Naive B cell (primary cell): ENCODE measurements around the gene TTC19. TPM values are rescaled to one million over a fixed set of nuclear protein-coding genes. Genes with fewer than 3 reads are reported as not detected.

ENCODE experiments used
- ATAC-seq, 2 donors: fragments of 150-1000 bp; cut with Tn5 transposase; 2 replicates each; pipeline ENCODE4 v1.10.0; 2021; ENCODE audit warnings: low read depth in 2 of 2, mild to moderate bottlenecking in 2 of 2, moderate library complexity in 2 of 2
- DNase-seq: peaks from one replicate; pipeline ENCODE4 v3.0.0; 2022
- H3K27ac Mint-ChIP-seq, 6 donors: one replicate each; pipeline ENCODE4 v1.8.0; 2020 to 2022; ENCODE audit warnings: mild to moderate bottlenecking in 6 of 6, mixed read lengths in 6 of 6, moderate library complexity in 5 of 6, inconsistent platforms in 2 of 6
- H3K27me3 Mint-ChIP-seq, 3 donors: one replicate each; pipeline ENCODE4 v1.8.0; 2021 to 2022; ENCODE audit warnings: mixed read lengths in 3 of 3, mild to moderate bottlenecking in 1 of 3
- H3K36me3 Mint-ChIP-seq, 2 donors: one replicate each; pipeline ENCODE4 v1.8.0; 2020 to 2022; ENCODE audit warnings: mixed read lengths in 2 of 2, inconsistent platforms in 1 of 2, mild to moderate bottlenecking in 1 of 2
- H3K4me1 Mint-ChIP-seq, 3 donors: one replicate each; pipeline ENCODE4 v1.8.0; 2020 to 2022; ENCODE audit warnings: mixed read lengths in 3 of 3, inconsistent platforms in 1 of 3, mild to moderate bottlenecking in 1 of 3, moderate library complexity in 1 of 3
- H3K4me3 Mint-ChIP-seq, 8 donors: one replicate each; pipeline ENCODE4 v1.8.0; 2020 to 2022; ENCODE audit warnings: mild to moderate bottlenecking in 8 of 8, mixed read lengths in 8 of 8, moderate library complexity in 8 of 8, inconsistent platforms in 2 of 8
- H3K9me3 Mint-ChIP-seq, 7 donors: one replicate each; pipeline ENCODE4 v1.8.0; 2020 to 2022; ENCODE audit warnings: mixed read lengths in 7 of 7, mild to moderate bottlenecking in 5 of 7, inconsistent platforms in 2 of 7, moderate library complexity in 1 of 7
- polyA plus RNA-seq, 6 donors: library from polyadenylated mRNA; unstranded; fragments of 300-500 nt; fragmentation: Illumina TruSeq; gene quantifications; one replicate each; pipeline ENCODE4 v1.2.3, GENCODE V29; 2021; ENCODE audit warnings: low read depth in 6 of 6

TTC19 gene
- polyA plus RNA-seq, 6 donors from 2014 or later: 35.1 to 49.5 (median 37.4) TPM

DNA sequence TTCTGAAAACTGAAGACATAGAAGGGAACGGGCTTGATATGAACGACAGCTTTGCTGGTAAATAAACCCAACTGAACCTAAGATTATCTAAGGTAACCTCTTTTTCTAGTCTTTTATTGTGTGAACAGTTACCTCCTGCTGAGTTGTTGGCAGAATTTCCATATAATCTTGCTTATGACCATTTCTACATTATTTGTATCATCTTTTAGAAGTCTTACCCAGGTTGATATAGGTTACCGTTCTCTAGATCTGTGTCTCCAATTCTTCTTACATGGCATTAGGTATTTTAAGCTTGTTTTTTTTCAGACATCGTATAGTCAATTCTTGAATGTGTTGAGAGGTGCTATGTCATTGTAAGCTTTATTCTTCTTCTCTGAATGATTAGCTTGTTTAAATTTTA lies 24.3 kb downstream of the TTC19 start:
- DNase-seq: no peak
- Mint-ChIP-seq H3K9me3 (no peaks in the 10 kb centered on the region), H3K27ac (peak overlapping the region in 1 of 6 donors; percentile 47), H3K36me3 (peaks cover 0 to 12% of the 10 kb centered on the region in 2 donors), H3K27me3 (no peaks in the 10 kb centered on the region), H3K4me3 (no peak overlapping the region), H3K4me1 (peaks cover 0 to 4% (median 2%) of the 10 kb centered on the region in 3 donors)
- ATAC-seq: no peak

DNA sequence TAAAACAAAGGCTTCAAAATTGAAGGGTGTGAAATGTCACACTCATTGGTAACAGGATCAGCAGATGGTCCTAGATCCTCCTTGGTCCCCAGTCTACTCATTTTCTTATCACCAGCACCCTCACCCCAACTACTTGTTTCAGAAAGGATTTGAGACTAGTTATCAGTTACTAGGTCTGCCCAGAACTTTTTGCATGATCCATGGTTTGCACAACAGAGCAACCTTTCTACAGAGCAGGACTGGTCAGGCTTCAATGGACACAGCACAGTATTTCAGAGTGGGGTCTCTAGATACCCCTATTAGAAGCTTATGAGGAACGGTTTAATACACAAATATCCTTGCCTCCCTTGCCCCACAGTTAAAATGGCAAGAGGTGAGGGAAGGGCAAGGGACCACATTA lies 25.6 kb downstream of the TTC19 start:
- Mint-ChIP-seq H3K4me3 (no peak overlapping the region), H3K27ac (no peak overlapping the region), H3K27me3 (no peaks in the 10 kb centered on the region), H3K9me3 (no peaks in the 10 kb centered on the region), H3K4me1 (peaks cover 0 to 4% (median 2%) of the 10 kb centered on the region in 3 donors), H3K36me3 (peaks cover 0 to 19% of the 10 kb centered on the region in 2 donors)
- DNase-seq: no peak
- no peak for ATAC-seq

DNA sequence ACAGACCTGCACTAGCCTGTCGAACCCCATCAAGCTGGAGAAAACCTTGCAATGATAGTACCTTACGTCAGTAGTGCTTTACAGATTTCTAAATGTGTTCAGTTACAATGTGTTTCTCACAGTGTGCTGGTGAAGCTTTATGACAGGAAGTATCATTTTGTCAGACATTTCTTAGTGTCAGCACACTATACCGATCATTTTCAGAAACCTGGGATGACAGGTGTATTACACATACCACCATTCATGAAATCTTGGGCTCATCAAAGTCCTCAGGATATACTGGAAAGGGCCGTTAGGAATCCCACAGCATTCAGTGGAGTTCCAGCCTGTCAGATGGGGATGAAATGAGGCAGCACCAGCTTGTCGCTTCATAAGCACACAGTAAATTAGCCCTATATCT lies 27.3 kb downstream of the TTC19 start:
- H3K4me3 Mint-ChIP-seq: no peak overlapping the region
- H3K27ac Mint-ChIP-seq: peak overlapping the region in 2 of 6 donors; percentile 72 to 87
- DNase-seq: no peak
- peaks cover 0 to 4% (median 0%) of the 10 kb centered on the region in 3 donors for H3K4me1 Mint-ChIP-seq
- H3K27me3 Mint-ChIP-seq: no peaks in the 10 kb centered on the region
- no peaks in the 10 kb centered on the region for H3K9me3 Mint-ChIP-seq
- no peak for ATAC-seq
- peaks cover 3 to 17% of the 10 kb centered on the region in 2 donors for H3K36me3 Mint-ChIP-seq

DNA sequence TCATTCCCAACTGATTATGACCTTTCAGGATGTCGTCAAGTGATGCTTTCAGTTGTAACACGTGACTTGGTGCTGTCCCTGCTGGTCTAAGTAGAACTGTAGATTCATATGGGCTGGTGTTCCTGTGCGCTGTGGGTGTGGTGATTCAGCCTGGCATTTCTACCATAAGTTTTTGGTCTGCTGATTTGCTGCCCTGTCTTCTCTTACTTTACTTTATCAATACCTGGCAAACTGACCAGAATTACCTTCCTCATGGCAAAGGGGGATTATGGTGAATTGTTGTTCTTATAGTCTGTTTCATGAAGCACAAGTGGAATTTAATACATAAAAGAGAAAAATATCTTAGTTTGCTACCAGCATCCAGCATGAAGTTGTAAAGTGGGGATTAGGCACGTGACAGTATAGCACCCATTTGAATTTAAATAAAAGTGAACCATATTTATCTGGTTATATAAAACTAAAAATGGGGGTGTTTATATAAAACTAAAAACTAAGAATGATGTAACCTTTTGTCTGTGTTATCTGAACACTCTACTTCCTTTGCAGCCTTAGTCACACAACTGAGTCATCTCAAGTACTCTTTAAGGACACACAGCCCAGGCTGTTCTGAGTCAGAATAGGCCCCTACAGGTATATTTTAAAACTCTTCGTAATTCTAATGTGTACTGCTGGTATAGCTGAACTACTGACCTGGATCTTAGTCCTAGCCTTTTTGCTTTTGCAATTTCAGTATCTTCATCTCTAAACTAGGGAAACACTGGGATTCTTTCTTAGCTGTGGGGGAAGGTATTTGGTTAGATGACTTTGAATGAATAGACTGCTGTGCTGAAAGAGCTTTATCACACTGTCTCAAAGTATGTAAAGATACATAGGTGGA lies 28.3 kb downstream of the TTC19 start:
- Mint-ChIP-seq H3K27me3 (no peaks in the 10 kb centered on the region), H3K4me1 (peaks cover 0 to 4% (median 0%) of the 10 kb centered on the region in 3 donors), H3K36me3 (peaks cover 11 to 22% of the 10 kb centered on the region in 2 donors), H3K9me3 (no peaks in the 10 kb centered on the region), H3K27ac (peak overlapping the region in 1 of 6 donors; percentile 73), H3K4me3 (no peak overlapping the region)
- ATAC-seq (no peak), DNase-seq (no peak)

DNA sequence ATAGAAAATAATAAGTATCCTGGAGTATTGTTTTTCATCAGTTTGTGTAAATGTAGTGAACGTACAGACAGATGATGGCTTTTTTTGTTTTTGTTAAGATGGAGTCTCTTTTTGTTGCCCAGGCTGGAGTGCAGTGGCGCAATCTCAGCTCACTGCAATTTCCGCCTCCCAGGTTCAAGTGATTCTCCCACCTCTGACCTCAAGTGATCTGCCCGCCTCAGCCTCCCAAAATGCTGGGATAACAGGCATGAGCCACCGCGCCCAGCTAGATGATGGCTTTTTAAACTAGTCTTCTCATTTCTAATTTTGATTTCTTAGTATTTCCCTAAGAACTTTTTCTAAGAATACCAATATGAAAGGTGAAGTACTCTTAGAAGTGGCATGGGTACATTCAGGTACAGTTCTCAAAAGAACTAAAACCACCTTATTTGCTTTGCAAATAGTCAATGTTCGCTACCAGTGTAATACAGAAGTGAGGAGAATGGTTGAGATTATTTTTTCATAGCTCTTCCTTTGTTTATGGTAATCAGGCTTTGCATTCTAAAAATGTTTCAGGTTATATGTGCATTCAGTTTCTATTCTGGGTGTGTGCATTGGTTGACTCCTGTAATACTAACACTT lies 34.2 kb downstream of the TTC19 start:
- Mint-ChIP-seq H3K4me3 (no peak overlapping the region), H3K9me3 (no peaks in the 10 kb centered on the region), H3K36me3 (peaks cover 28 to 37% of the 10 kb centered on the region in 2 donors), H3K27me3 (no peaks in the 10 kb centered on the region), H3K4me1 (no peaks in the 10 kb centered on the region), H3K27ac (peak overlapping the region in 3 of 6 donors; percentile 7 to 71 (median 45))
- DNase-seq: no peak
- no peak for ATAC-seq

DNA sequence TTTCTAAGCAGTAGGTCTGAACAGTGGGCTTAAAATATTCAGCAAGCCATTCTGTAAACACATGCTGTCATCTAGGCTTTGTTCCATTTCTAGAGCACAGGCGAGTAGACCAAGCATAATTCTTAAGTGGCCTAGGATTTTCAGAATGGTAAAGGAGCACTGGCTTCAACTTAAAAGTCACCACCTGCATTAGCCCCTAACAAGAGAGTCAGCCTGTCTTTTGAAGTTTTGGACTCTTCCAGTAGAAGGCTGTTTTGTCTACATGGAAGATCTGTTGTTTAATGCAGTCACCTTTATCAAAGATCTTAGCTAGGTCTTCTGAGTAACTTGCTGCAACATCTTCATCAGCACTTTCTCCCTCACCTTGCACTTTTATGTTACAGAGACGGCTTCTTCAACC lies 36.6 kb downstream of the TTC19 start:
- Mint-ChIP-seq H3K36me3 (peaks cover 28 to 30% of the 10 kb centered on the region in 2 donors), H3K27ac (peak overlapping the region in 3 of 6 donors; percentile 2 to 75 (median 20)), H3K9me3 (no peaks in the 10 kb centered on the region), H3K4me1 (no peaks in the 10 kb centered on the region), H3K27me3 (no peaks in the 10 kb centered on the region), H3K4me3 (no peak overlapping the region)
- DNase-seq: no peak
- ATAC-seq: no peak

DNA sequence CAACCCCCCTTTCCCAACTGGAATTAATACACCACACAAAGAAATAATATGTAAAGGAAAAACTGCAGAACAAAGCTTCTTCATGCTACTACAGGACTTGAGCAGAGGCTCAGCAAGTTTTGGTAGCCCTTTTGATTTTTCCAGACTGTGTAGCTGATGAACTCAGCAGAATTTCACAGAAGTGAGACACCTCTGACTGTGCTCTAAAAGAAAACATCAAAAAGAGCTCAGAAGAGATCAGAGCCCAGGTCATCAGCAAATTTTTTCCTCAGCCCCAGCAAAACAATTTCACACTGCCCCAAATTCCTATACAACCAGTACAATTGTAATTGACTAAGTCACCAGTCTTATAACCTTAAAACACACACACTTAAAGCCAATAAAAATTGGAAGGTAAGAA lies 38.0 kb downstream of the TTC19 start:
- peaks cover 21 to 22% of the 10 kb centered on the region in 2 donors for H3K36me3 Mint-ChIP-seq
- DNase-seq (no peak), ATAC-seq (no peak)
- H3K9me3 Mint-ChIP-seq: no peaks in the 10 kb centered on the region
- H3K27me3 Mint-ChIP-seq: no peaks in the 10 kb centered on the region
- H3K4me3 Mint-ChIP-seq: no peak overlapping the region
- peak overlapping the region in 2 of 6 donors; percentile 11 to 36 for H3K27ac Mint-ChIP-seq
- peaks cover 0 to 3% (median 0%) of the 10 kb centered on the region in 3 donors for H3K4me1 Mint-ChIP-seq

DNA sequence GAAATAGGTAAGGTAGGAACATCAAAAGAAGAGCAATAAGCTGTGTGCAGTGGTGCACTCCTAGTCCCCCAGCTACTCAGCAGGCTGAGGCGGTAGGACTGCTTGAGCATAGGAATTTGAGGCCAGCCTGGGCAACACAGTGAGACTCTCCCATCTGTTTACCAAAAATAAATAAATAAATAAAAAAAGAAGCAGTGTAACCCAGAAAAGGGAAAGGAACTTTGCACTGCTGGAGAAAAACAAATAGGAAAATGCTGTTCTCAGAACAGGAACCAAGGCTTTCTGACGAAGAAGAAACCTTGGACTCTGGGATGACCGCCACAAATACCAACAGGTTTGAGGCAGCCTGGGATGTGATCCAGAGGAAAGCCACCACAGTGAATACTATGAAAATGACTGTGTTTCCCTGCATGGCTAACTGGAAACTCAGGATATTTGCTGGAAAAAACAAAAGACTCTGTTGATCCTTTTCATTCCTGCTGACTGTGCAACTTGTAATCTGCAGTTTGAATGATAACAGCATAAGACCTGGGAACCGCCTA lies 41.2 kb downstream of the TTC19 start:
- ATAC-seq (no peak), DNase-seq (no peak)
- H3K9me3 Mint-ChIP-seq: no peaks in the 10 kb centered on the region
- H3K27ac Mint-ChIP-seq: peak overlapping the region in 2 of 6 donors; percentile 39 to 41
- no peaks in the 10 kb centered on the region for H3K27me3 Mint-ChIP-seq
- H3K36me3 Mint-ChIP-seq: peaks cover 16 to 23% of the 10 kb centered on the region in 2 donors
- H3K4me3 Mint-ChIP-seq: peak overlapping the region in 1 of 8 donors; percentile 16
- H3K4me1 Mint-ChIP-seq: peaks cover 0 to 7% (median 0%) of the 10 kb centered on the region in 3 donors

DNA sequence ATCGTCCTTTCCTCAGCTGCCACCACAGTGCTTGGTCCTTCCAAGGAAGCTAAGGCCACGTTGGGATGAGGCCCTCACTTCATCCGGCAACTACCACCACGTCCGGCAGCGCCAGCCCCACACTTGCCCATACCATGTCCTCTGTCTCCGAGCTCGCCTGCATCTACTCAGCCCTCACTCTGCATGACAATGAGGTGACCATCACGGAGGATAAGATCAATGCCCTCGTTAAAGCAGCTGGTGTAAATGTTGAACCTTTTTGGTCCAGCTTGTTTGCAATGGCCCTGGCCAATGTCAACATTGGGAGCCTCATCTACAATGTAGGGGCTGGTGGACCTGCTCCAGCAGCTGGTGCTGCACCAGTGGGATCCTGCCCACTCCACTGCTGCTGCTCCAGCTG lies 44.9 kb downstream of the TTC19 start:
- peaks cover 0 to 10% (median 0%) of the 10 kb centered on the region in 3 donors for H3K4me1 Mint-ChIP-seq
- ATAC-seq: no peak

DNA sequence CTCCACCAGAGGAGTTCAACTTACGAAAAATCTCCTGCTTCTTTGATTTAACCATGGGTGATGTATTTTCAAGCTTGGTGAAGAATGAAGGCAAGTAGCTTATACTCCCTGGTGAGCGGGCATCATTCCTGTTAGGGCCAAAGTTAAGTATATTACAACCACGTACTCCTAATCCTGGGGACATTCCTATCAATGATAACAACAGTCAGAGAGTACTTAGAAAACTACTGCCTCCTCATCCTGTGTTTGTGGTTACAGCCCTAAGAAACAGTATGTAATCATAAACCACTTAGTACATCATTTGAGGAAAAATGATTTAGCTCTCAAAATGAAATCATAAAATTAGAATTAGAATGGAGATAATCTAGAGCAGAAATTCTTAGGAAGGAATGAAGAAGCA lies 47.3 kb downstream of the TTC19 start:
- H3K36me3 Mint-ChIP-seq: peaks cover 30% of the 10 kb centered on the region in 2 donors
- H3K4me3 Mint-ChIP-seq: no peak overlapping the region
- H3K4me1 Mint-ChIP-seq: peaks cover 0 to 10% (median 0%) of the 10 kb centered on the region in 3 donors
- ATAC-seq: no peak
- H3K27ac Mint-ChIP-seq: peak overlapping the region in 2 of 6 donors; percentile 11 to 12
- H3K27me3 Mint-ChIP-seq: no peaks in the 10 kb centered on the region
- DNase-seq: no peak
- no peaks in the 10 kb centered on the region for H3K9me3 Mint-ChIP-seq

More for the DNA sequence above, 44.9 kb downstream of the TTC19 start:
- Mint-ChIP-seq H3K9me3 (no peaks in the 10 kb centered on the region), H3K27me3 (no peaks in the 10 kb centered on the region), H3K27ac (no peak overlapping the region), H3K4me3 (no peak overlapping the region), H3K36me3 (peaks cover 25 to 30% of the 10 kb centered on the region in 2 donors)
- no peak for DNase-seq

DNA sequence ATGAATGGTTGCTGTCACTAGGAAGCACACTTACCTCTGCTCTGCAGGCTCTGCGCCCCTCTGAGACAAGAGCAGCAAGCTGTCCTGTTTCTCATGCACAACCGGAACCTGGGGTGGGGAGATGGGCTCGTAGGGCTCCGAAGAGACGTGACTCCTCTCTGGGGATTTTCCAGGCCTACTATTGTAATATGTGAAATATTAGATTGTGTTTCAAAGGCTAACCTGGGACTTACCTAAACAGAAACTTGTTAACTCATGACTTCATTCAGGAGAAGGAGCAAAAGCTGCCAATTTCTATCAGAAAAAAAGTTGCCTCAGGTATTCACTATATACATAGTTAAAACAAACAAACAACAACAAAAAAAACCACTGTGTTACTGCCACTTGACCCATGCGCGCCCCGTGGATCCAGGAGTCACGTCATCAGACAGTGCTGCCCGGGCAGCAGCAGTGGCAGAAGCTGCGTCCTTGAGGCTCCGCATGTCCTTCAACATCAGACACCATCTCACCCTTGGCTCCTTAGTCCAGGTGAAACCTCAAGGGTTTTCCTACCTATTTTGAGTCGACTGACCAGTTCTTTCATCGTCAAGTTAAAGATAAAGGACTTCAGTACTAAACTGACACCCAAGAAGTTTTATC lies 49.3 kb downstream of the TTC19 start:
- Mint-ChIP-seq H3K4me1 (peaks cover 0 to 11% (median 10%) of the 10 kb centered on the region in 3 donors), H3K27me3 (no peaks in the 10 kb centered on the region), H3K9me3 (no peaks in the 10 kb centered on the region), H3K36me3 (peaks cover 35 to 45% of the 10 kb centered on the region in 2 donors), H3K27ac (no peak overlapping the region), H3K4me3 (no peak overlapping the region)
- ATAC-seq (no peak), DNase-seq (no peak)

DNA sequence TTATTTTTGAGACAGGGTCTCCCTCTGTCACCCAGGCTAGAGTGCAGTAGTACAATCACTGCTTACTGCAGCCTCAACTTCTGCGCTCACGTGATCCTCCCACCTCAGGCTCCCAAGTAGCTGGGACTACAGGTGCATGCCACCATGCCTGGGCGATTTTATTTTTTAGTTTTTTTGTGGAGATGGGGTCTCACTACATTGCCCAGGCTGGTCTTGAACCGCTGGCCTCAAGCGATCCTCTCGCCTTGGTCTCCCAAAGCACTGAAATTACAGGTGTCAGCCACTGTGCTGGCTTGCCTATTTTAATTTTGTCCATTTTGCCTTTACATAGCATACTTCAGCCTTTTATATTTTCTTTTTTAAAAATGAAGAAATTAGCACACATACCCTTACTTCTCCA lies 51.2 kb downstream of the TTC19 start:
- no peak for ATAC-seq

DNA sequence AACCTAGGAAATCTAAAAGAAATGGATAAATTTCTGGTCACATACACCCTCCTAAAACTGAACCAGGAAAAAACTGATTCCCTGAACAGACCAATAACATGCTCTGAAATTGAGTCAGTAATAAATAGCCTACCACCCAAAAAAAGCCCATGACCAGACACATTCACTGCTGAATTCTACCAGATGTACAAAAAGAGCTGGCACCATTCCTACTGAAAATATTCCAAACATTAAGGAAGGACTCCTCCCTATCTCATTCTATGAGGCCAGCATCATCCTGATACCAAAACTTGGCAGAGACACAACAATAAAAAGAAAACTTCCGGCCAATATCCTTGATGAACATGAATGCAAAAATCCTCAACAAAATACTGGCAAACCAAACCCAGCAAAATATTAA lies 52.9 kb downstream of the TTC19 start:
- ATAC-seq (no peak), DNase-seq (no peak)
- Mint-ChIP-seq H3K9me3 (no peaks in the 10 kb centered on the region), H3K4me1 (peaks cover 3 to 15% (median 10%) of the 10 kb centered on the region in 3 donors), H3K27ac (peak overlapping the region in 2 of 6 donors; percentile 56 to 72), H3K4me3 (no peak overlapping the region), H3K36me3 (peaks cover 52 to 53% of the 10 kb centered on the region in 2 donors), H3K27me3 (no peaks in the 10 kb centered on the region)

More for the DNA sequence above, 51.2 kb downstream of the TTC19 start:
- H3K9me3 Mint-ChIP-seq: no peaks in the 10 kb centered on the region
- H3K4me3 Mint-ChIP-seq: no peak overlapping the region
- peaks cover 3 to 15% (median 10%) of the 10 kb centered on the region in 3 donors for H3K4me1 Mint-ChIP-seq
- H3K27ac Mint-ChIP-seq: peak overlapping the region in 2 of 6 donors; percentile 17 to 42
- no peaks in the 10 kb centered on the region for H3K27me3 Mint-ChIP-seq
- DNase-seq: no peak
- peaks cover 53 to 55% of the 10 kb centered on the region in 2 donors for H3K36me3 Mint-ChIP-seq
